CD4-positive, CD25-positive, alpha-beta regulatory T cell (primary cell): ENCODE data around the gene PCED1B. TPM values are rescaled to one million over a fixed set of nuclear protein-coding genes. Genes with fewer than 3 reads are reported as not detected.
"Not testable (repeated sequence)": the region's sequence is repeated elsewhere in the genome, so short reads cannot be mapped to it uniquely, and the experiment has no call there.

Source experiments
- ATAC-seq, 2 donors: fragments of 150-1000 bp; cut with Tn5 transposase; one replicate each; pipeline ENCODE4 v1.10.0; 2021; ENCODE audit warnings: low read depth in 2 of 2, moderate number of reproducible peaks in 2 of 2, moderate library complexity in 1 of 2
- DNase-seq, 3 donors: peaks; one replicate each; pipeline versions ENCODE4 v3.0.0 to v3.0.0-alpha.2; 2012 to 2022; ENCODE audit warnings: mixed read lengths in 1 of 3
- H3K27ac ChIP-seq: one replicate; pipeline ENCODE4 v1.7.0; 2013; ENCODE audit warnings: mild to moderate bottlenecking, low read length; ENCODE audit not compliant: insufficient read depth, poor library complexity, severe bottlenecking
- H3K27me3 ChIP-seq: one replicate; pipeline ENCODE4 v1.7.0; 2013; ENCODE audit warnings: low read length; ENCODE audit not compliant: control insufficient read depth, insufficient read depth
- H3K36me3 ChIP-seq: one replicate; pipeline ENCODE4 v1.7.0; 2013; ENCODE audit warnings: mild to moderate bottlenecking, low read length, moderate library complexity; ENCODE audit not compliant: control insufficient read depth, insufficient read depth
- H3K4me1 ChIP-seq: 2 replicates; pipeline ENCODE4 v1.7.0; 2013; ENCODE audit warnings: mild to moderate bottlenecking, low read length; ENCODE audit not compliant: insufficient read depth, control insufficient read depth, poor library complexity, severe bottlenecking
- H3K4me3 ChIP-seq: one replicate; pipeline ENCODE4 v1.7.0; 2013; ENCODE audit warnings: low read depth, mild to moderate bottlenecking, low read length, moderate library complexity
- H3K9me3 ChIP-seq, 2 experiments: 1 replicate in 1 of 2; 2 replicates in 1 of 2; pipeline ENCODE4 v1.7.0; 2013; ENCODE audit warnings: low read length in 2 of 2, mild to moderate bottlenecking in 1 of 2, moderate library complexity in 1 of 2; ENCODE audit not compliant: control insufficient read depth in 2 of 2
- H3K27ac Mint-ChIP-seq, 3 donors: one replicate each; pipeline ENCODE4 v1.8.0; 2020 to 2022; ENCODE audit warnings: mild to moderate bottlenecking in 3 of 3, mixed read lengths in 3 of 3, moderate library complexity in 2 of 3
- H3K27me3 Mint-ChIP-seq: one replicate; pipeline ENCODE4 v1.8.0; 2022; ENCODE audit warnings: mild to moderate bottlenecking, mixed read lengths
- H3K36me3 Mint-ChIP-seq: one replicate; pipeline ENCODE4 v1.8.0; 2020; ENCODE audit warnings: mixed read lengths
- H3K4me1 Mint-ChIP-seq, 4 donors: one replicate each; pipeline ENCODE4 v1.8.0; 2020 to 2022; ENCODE audit warnings: mixed read lengths in 4 of 4, mild to moderate bottlenecking in 1 of 4
- H3K4me3 Mint-ChIP-seq, 4 donors: one replicate each; pipeline ENCODE4 v1.8.0; 2020 to 2022; ENCODE audit warnings: mild to moderate bottlenecking in 4 of 4, mixed read lengths in 4 of 4, moderate library complexity in 3 of 4
- H3K9me3 Mint-ChIP-seq, 7 donors: one replicate each; pipeline ENCODE4 v1.8.0; 2020 to 2022; ENCODE audit warnings: mixed read lengths in 7 of 7, mild to moderate bottlenecking in 3 of 7, moderate library complexity in 2 of 7
- polyA plus RNA-seq, 4 donors: library from polyadenylated mRNA; unstranded; fragments of 300-500 nt; fragmentation: Illumina TruSeq; gene quantifications; one replicate each; pipeline ENCODE4 v1.2.3, GENCODE V29; 2021
- total RNA-seq: library from RNA; stranded (reverse); gene quantifications from one replicate; pipeline ENCODE4 v1.2.3, GENCODE V29; 2022

The PCED1B gene
- total and polyA plus RNA-seq, 5 donors from 2014 or later: 56.7 to 74.5 (median 64.9) TPM

DNA sequence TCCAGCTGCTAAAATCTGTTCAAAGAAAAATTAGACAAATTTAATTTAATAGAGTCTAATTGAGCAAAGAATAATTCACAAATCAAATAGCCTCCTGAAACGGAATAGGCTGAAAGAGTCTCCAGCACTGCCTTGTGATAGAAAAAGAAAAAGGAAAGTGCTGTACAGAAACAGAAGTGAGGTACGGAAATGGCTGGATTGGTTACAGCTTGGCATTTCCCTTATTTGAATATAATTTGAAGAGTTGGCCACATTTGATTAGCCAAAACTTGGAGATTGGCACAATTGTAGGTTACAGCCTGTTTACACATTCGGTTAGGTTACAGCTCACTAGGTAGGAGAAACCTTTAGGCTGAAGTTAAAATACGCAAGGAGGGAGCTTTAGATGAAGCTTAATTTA lies 24.8 kb upstream of the PCED1B start:
- peaks cover 0 to 22% (median 6%) of the 10 kb centered on the region in 7 donors for H3K9me3 Mint-ChIP-seq
- no peak overlapping the region for H3K27ac ChIP-seq
- no peak overlapping the region for H3K27ac Mint-ChIP-seq
- H3K9me3 ChIP-seq: peaks cover 4 to 10% of the 10 kb centered on the region in 2 experiments
- no peaks in the 10 kb centered on the region for H3K36me3 ChIP-seq
- no peak overlapping the region for H3K4me3 ChIP-seq
- peaks cover 11% of the 10 kb centered on the region for H3K36me3 Mint-ChIP-seq
- H3K4me3 Mint-ChIP-seq: no peak overlapping the region
- H3K27me3 ChIP-seq: peaks cover 2% of the 10 kb centered on the region
- no peak for ATAC-seq
- no peak for DNase-seq
- H3K27me3 Mint-ChIP-seq: peaks cover 4% of the 10 kb centered on the region
- no peaks in the 10 kb centered on the region for H3K4me1 Mint-ChIP-seq
- H3K4me1 ChIP-seq: no peaks in the 10 kb centered on the region

DNA sequence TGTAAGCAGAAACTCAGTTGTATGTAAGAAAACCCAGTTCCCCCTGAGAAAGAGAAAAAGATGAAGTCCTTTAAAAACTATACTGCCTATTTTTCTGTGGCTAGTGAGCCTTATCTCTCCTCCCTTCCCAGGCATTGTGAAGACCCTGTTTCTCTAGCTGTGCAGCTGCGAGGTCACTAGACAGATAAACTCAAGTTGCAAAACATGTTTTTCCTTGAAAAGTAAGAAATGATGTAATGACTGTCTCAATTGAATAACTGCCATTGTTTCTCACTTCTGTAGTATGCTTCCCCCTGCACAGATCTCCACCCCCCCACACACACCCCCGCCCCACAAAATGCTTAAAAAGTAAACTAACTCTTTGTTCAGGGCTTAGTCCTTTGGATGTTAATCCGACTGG lies 23.6 kb upstream of the PCED1B start:
- not testable (repeated sequence) for H3K4me1 ChIP-seq, H3K27ac Mint-ChIP-seq, H3K9me3 ChIP-seq, H3K27me3 ChIP-seq, H3K4me3 Mint-ChIP-seq, H3K27me3 Mint-ChIP-seq, H3K4me3 ChIP-seq, DNase-seq, H3K36me3 ChIP-seq, H3K4me1 Mint-ChIP-seq, H3K27ac ChIP-seq, ATAC-seq
- Mint-ChIP-seq H3K9me3 (peaks cover 0 to 17% (median 5%) of the 10 kb centered on the region in 7 donors), H3K36me3 (peaks cover 13% of the 10 kb centered on the region)

DNA sequence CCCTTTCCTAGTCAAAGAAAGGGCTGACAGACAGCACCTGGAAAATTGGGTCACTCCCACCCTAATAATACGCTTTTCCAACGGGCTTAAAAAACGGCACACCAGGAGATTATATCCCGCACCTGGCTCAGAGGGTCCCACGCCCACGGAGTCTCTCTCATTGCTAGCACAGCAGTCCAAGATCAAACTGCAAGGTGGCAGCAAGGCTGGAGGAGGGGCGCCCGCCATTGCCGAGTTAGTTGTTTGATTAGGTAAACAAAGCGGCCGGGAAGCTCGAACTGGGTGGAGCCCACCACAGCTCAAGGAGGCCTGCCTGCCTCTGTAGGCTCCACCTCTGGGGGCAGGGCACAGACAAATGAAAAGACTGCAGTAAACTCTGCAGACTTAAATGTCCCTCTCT lies 22.5 kb upstream of the PCED1B start:
- H3K36me3 Mint-ChIP-seq, H3K4me3 ChIP-seq, H3K27me3 Mint-ChIP-seq, H3K4me1 Mint-ChIP-seq, DNase-seq, H3K4me3 Mint-ChIP-seq, H3K27me3 ChIP-seq, H3K27ac Mint-ChIP-seq, ATAC-seq, H3K36me3 ChIP-seq, H3K27ac ChIP-seq, H3K4me1 ChIP-seq, H3K9me3 ChIP-seq: not testable (repeated sequence)
- peaks cover 0 to 11% (median 4%) of the 10 kb centered on the region in 7 donors for H3K9me3 Mint-ChIP-seq

DNA sequence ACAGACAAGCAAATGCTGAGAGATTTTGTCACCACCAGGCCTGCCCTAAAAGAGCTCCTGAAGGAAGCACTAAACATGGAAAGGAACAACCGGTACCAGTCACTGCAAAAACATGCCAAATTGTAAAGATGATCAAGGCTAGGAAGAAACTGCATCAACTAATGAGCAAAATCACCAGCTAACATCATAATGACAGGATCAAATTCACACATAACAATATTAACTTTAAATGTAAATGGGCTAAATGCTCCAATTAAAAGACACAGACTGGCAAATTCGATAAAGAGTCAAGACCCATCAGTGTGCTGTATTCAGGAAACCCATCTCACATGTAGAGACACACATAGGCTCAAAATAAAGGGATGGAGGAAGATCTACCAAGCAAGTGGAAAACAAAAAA lies 20.8 kb upstream of the PCED1B start:
- H3K27me3 Mint-ChIP-seq, H3K4me3 ChIP-seq, H3K9me3 ChIP-seq, H3K9me3 Mint-ChIP-seq, DNase-seq, H3K36me3 Mint-ChIP-seq, H3K27ac ChIP-seq, H3K36me3 ChIP-seq, H3K4me1 ChIP-seq, H3K4me3 Mint-ChIP-seq, H3K4me1 Mint-ChIP-seq, H3K27me3 ChIP-seq, ATAC-seq: not testable (repeated sequence)
- peak overlapping the region in 1 of 3 donors; percentile 50 for H3K27ac Mint-ChIP-seq

DNA sequence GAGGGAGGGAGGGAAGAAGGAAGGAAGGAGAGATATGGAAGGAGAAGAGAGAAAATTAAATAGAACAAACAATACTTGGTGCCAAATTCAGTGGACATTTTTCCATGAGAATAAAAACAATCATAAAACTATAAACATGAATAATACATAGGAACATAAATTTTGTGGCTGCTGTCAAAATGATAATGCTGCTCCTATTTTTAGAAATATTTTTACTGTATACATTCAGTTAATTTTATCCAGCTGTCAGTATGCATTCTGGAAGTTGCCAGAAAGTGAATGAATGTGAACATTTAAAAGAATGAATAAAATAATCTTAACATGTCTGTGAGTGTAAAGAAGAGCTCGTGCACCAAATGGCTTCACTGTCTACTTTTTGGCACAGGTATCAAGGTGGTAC lies 13.9 kb upstream of the PCED1B start:
- Mint-ChIP-seq H3K36me3 (no peaks in the 10 kb centered on the region), H3K27ac (no peak overlapping the region), H3K27me3 (no peaks in the 10 kb centered on the region), H3K4me3 (no peak overlapping the region), H3K9me3 (peaks cover 0 to 1% (median 0%) of the 10 kb centered on the region in 7 donors), H3K4me1 (peaks cover 0 to 5% (median 1%) of the 10 kb centered on the region in 4 donors)
- ATAC-seq (no peak), DNase-seq (no peak)
- Histone ChIP-seq H3K27me3 (no peaks in the 10 kb centered on the region), H3K9me3 (no peaks in the 10 kb centered on the region), H3K27ac (no peak overlapping the region), H3K4me1 (no peaks in the 10 kb centered on the region), H3K36me3 (no peaks in the 10 kb centered on the region), H3K4me3 (no peak overlapping the region)

DNA sequence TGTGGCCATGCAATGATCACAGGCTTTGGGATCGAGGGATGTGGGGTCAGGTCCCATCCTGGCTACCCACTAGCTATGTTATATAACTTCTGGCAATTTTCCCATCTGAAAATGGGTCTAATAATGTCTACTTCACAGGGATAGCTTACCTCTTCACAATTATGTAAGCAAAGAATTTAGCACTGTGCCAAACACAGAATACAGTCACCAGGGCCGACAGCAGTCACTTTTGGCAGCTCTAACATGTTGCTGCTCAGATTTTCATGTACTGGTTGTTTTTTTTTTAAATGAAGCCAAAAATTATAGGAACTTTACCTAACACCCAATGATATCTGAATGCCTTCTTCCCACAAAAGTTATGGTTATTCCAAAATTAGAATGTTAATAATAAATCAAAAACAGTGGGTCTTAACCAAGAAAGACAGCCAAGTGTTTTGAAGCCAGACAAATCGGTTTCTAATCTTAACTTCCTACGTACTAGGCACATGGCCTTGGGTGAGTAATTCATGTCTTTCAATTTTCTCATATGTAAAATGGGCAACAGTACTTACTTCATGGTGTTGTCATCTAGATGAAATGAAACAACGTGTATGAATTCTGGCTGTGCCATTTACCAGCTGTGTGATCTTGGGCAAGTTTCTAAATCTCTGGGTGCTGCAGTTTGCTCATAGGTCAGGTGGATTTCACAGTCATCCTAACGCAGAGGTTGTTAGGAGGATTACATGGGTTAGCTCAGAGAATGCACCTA lies 13.0 kb upstream of the PCED1B start:
- no peaks in the 10 kb centered on the region for H3K36me3 Mint-ChIP-seq
- no peaks in the 10 kb centered on the region for H3K9me3 Mint-ChIP-seq
- ATAC-seq (no peak), DNase-seq (peak in 1 of 3 donors; percentile 36)
- no peak overlapping the region for H3K27ac Mint-ChIP-seq
- Histone ChIP-seq H3K36me3 (no peaks in the 10 kb centered on the region), H3K27me3 (no peaks in the 10 kb centered on the region), H3K4me1 (no peaks in the 10 kb centered on the region), H3K4me3 (no peak overlapping the region), H3K27ac (no peak overlapping the region), H3K9me3 (no peaks in the 10 kb centered on the region)
- peaks cover 0 to 7% (median 4%) of the 10 kb centered on the region in 4 donors for H3K4me1 Mint-ChIP-seq
- H3K27me3 Mint-ChIP-seq: no peaks in the 10 kb centered on the region
- H3K4me3 Mint-ChIP-seq: no peak overlapping the region

DNA sequence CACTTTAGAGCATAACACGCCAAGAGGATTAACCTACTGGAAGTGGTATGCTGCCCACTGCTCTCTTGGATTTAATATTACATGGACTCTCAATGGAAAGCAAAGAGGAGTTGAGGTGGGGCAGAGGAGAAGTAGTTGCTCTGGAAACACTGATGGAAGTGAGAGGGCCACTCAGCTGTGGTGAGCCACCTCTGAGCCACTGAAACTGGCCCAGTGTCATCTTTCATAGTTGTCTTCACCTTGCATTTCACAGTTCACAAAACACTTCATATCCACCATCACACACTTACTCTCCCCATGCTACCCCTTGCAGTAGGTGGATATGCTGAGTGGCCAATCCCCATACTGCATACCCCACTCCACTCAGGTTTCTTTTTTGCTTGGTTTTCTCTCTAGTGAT lies 12.2 kb upstream of the PCED1B start:
- peak overlapping the region in 1 of 3 donors; percentile 10 for H3K27ac Mint-ChIP-seq
- H3K9me3 Mint-ChIP-seq: no peaks in the 10 kb centered on the region

DNA sequence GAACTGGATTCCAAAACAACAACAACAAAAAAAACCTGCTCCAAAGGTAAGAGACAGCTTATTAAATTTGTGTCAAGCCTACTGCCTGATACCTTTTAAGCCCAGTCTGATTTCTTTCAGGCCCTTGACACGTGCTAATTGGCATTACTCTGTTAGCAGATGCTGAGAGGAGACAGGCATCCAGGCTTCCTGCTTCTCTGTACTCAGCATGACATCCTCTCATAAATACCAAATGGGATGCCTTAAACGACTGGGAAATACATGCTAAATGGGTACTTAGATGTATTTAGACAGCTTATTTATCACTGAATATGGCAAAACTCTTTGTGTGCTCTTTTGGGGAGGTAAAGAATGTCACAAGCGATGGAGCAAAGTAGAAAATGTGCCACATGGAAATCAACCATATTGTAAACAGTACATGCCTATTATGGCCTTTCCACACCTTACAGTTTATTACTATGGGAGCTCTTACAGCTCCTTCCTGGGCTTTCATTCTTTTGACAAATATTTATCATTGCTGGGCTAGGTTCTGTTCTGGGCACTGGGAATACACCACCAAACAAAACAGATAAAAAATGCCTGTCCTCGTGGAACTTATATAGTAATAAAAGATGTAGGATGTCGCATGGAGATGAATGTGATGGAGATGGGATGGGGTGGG lies 11.5 kb upstream of the PCED1B start:
- no peaks in the 10 kb centered on the region for H3K9me3 Mint-ChIP-seq
- H3K27ac ChIP-seq: no peak overlapping the region
- DNase-seq (no peak), ATAC-seq (no peak)
- no peaks in the 10 kb centered on the region for H3K4me1 ChIP-seq
- no peak overlapping the region for H3K4me3 ChIP-seq
- H3K36me3 Mint-ChIP-seq: no peaks in the 10 kb centered on the region
- H3K9me3 ChIP-seq: no peaks in the 10 kb centered on the region
- peak overlapping the region in 1 of 3 donors; percentile 10 for H3K27ac Mint-ChIP-seq
- no peak overlapping the region for H3K4me3 Mint-ChIP-seq
- no peaks in the 10 kb centered on the region for H3K27me3 Mint-ChIP-seq
- H3K36me3 ChIP-seq: no peaks in the 10 kb centered on the region
- peaks cover 0 to 7% (median 4%) of the 10 kb centered on the region in 4 donors for H3K4me1 Mint-ChIP-seq
- H3K27me3 ChIP-seq: no peaks in the 10 kb centered on the region

More for the DNA sequence above, 12.2 kb upstream of the PCED1B start:
- H3K36me3 Mint-ChIP-seq: no peaks in the 10 kb centered on the region
- no peaks in the 10 kb centered on the region for H3K27me3 Mint-ChIP-seq
- Histone ChIP-seq H3K27ac (no peak overlapping the region), H3K36me3 (no peaks in the 10 kb centered on the region), H3K4me3 (no peak overlapping the region), H3K4me1 (no peaks in the 10 kb centered on the region), H3K9me3 (no peaks in the 10 kb centered on the region), H3K27me3 (no peaks in the 10 kb centered on the region)
- peaks cover 0 to 7% (median 4%) of the 10 kb centered on the region in 4 donors for H3K4me1 Mint-ChIP-seq
- no peak for ATAC-seq
- no peak for DNase-seq
- no peak overlapping the region for H3K4me3 Mint-ChIP-seq
